IPS DF 4.7 (cell line): ENCODE data around the gene GRM4.
"Not testable (repeated sequence)": the region's sequence is repeated elsewhere in the genome, so short reads cannot be mapped to it uniquely, and the experiment has no call there.

Source experiments
- DNase-seq: peaks from one replicate; pipeline ENCODE4 v3.0.0-alpha.2; 2013; ENCODE audit warnings: low spot score; ENCODE audit errors: extremely low read depth

The GRM4 gene

DNA sequence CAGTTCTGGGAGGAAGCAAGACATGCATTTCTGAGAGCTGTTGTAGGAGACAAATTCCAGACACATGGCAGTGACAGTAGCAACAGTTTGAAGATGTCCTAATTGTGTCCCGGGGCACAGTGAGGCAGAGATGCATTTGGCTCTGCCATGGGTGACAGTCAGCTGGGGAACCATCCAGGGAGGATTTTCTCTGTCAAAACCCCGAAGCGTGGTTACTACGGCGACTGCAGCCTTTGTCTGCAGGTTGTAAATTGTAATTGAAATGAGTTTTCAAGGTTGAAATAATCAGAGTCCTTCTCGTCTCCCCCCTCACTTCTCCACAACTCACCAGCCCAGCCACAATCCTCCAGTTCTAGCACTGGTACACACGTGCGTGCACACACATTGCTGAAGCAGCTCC, 100.1 kb downstream of the GRM4 start:
- DNase-seq, result no peak

DNA sequence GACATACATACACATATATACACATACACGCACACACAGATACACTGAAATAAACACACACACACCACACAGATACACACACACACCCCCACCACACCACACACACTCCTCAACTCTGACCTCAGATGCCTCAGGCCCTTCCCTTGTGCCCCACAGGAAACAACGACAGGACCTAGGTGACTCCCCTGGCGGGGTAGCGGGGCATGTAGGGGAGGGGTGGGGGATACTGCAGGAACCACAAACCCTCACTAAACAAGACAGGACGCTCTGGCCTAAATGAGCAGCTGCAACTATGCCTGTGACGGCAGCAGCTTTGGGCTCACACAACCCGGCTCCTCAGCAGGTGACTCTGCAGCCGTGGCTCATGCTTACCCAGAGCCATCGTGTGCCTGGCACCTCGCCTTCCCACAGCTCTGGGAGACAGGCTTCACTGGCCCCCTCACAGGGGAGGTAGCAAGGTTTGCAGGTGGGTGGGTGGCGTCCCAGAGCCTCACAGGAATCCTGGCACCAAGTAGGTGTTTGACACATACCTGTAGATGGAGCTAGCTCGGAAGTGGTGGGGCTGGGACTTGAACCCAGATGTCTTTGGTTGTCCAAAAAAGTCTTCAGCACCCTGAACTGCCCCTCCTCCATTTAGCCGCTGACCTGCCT, 100.8 kb downstream of the GRM4 start:
- DNase-seq, result no peak

DNA sequence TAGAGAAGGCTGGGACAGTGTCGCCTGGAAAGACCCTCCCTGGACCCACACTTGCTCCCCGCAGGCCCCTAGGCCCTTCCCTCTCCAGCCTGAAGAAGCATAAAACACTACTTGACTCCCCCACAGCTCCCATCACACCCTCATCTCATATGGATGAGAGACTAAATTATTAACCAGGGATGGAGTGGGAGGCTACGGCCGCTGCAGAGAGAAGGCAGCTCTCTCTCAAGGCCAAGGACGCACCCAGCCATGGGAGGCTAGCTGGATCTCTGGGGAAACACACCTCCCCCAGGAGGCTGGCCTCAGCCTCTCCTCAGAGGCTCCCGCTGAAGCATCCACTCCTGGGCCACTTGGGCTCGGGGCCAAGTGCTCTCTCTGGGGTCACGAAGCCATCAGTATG, 102.5 kb downstream of the GRM4 start:
- no peak for DNase-seq

- DNase-seq, result not testable (repeated sequence)
Observed at GRCh38 chr6:34041998-34042397, 103.9 kb downstream of the GRM4 start.

DNA sequence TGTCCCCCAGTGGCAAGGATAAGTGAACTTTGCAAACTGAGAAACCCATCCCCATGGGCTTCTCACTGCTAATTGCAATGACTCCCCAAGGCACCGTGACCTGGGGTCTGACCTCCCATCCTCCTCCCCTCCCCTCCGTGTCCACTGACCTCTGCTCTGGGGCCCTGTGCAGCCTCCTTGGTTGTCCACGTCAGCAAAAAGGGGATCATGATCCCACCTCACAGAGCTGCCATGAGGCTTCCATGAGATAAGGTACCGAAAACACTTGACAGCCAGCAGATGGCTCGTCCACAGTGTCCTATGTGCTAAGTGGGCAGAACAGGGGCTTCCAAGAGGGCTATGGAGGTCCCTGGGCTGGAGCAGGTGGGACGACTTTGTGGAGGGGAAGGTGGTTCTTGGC, 104.5 kb downstream of the GRM4 start:
- DNase-seq, result no peak

DNA sequence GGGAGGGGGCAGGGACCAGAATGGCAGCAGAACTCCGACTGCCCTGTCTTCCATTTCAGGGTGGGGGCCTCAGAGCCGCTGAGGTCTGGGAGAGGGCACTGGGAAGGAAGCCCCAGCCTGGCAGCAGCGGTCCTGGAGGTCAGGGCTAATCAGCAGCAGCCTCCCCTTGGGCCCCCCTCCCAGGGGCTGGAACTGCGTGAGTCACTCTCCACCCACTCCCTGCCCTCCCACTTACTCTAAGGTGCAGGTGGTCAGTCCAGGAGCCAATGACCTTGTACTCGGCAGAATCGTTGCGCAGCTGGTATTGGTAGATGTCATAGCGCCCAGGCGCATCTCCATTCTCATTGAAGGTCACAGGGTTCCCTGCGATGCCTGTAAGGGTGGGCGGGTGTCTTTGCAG, 105.9 kb downstream of the GRM4 start:
- DNase-seq, result no peak

GRCh38 chr6:34037151-34037550, 108.7 kb downstream of the GRM4 start:
- DNase-seq, result no peak

- DNase-seq, result no peak
Observed at GRCh38 chr6:34036357-34037069, 109.4 kb downstream of the GRM4 start.

GRCh38 chr6:34035704-34036356, 110.1 kb downstream of the GRM4 start:
- DNase-seq, result no peak

DNA sequence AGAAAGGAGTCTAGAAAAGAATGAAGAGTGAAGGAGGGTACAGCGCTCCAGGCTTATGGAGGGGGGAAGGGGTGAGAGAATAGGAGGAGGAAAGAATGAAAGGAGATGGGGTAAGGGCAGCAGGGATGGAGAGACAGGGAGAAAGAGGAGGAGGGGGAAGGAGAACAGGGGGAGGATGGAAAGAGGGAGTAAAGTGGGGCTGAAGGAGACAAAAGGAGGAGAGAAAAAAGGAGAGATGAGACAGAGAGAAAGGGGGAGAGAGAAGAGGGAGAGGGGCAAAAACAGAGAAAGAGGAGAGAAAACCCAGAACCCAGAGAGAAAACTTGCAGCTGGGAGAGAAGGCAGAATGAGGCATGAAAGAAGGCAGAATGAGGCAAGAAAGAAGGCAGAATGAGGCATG, 110.7 kb downstream of the GRM4 start:
- DNase-seq, result no peak

- no peak for DNase-seq
Observed at GRCh38 chr6:34032856-34033255, 113.0 kb downstream of the GRM4 start.

- no peak for DNase-seq
Observed at GRCh38 chr6:34031625-34032383, 114.1 kb downstream of the GRM4 start.

DNA sequence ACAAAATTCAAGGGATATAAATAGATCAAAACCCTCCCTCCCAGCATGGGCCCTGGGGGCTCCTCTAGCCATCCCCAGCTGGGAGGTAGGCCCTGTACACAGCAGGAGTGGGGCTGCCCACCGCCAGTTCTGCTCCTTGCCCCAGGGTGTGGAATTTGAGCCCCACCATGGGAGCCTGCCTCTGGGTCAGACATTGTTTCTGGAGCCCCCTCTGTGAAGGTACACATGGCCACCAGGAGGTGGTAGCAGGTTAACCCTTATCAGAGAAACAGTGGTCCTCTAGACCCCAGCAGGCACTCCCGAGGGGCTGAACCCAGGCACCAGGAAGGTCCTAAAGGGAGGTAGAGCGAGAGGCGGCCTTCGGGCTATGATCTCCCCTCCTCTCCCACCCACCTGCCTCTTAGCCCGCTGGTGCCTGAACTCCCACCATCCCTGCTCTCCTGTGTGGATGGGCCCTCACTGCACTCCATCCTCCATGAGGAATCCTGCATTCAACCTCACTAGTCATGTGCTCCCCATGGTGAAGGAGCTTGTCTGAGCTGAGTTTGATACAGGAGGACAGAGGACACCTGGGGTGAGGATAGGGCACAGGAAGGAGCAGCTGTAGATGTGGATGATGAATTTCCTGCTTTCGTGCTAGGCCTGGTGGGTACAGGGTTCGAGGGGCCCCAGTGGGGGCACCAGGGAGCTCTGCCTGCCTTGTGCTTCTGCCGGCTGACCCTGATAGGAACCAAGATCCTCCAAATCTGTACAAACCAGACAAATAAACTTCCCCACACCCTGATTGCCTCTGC, 114.9 kb downstream of the GRM4 start:
- no peak for DNase-seq

- DNase-seq, result no peak
Observed at GRCh38 chr6:34029489-34030280, 116.2 kb downstream of the GRM4 start.

GRCh38 chr6:34028691-34029360, 117.1 kb downstream of the GRM4 start:
- no peak for DNase-seq

- DNase-seq, result no peak
Observed at GRCh38 chr6:34027939-34028441, 117.9 kb downstream of the GRM4 start.

- DNase-seq, result no peak
Observed at GRCh38 chr6:34027445-34027936, 118.4 kb downstream of the GRM4 start.

DNA sequence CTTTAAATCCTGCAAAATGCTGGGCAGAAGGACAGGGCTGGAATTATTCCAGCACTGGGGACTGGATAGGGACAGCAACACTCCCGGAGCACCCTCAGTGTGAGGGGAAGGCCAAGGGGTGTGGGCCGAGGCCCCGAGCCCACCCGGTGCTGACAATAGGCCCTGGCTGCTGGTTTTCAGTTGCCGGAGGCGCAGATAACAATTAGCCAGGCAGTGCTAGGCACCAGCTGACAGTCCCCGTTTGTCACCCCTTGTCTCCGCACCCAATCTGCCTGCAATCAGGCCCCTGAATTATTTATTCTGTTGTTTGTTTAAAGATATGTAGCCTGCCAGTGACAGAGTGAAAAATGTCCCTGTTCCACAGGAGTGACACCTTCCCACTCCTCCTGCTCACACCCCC, 120.0 kb downstream of the GRM4 start:
- DNase-seq, result no peak

DNA sequence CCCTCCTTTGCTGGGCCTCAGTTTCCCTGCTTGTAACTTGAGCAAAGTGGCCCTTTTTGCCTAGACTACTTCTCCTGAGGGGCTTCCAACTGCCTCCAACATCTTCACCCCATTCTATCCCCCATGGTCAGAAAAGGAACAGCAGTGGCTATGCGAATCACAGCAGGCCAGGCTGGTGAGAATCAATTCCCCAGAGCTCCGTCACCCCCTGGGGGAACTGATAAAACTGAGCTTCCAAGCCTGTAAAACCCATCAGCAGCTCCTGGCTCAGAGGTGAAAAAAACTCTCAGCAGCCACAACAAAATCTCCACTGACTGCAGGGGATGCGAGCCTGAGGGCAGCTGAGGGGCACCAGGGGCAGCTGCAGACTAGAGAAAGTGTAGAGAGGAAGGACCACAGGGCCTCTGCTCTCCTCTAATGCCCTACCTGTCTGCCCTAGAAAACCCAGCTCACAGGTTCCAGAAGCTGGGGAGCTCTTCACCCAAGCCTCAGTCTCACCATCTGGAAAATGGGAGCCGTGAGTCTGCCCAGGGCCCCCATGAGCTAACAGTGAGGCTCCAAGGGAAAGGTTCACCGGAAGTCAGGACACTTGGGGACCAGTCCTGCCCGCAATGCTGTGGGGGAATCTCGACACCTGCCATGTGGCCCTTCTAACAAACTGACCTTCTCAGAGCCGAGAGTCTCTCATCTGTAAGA, 120.6 kb downstream of the GRM4 start:
- no peak for DNase-seq
